Measurements from ENCODE around the gene SPTLC2. TPM values are rescaled to one million over a fixed set of nuclear protein-coding genes. Genes with fewer than 3 reads are reported as not detected.

SPTLC2 gene
- total RNA-seq, 4 donors from 2014 or later, result 14.5 to 51.3 (median 35.8) TPM

DNA sequence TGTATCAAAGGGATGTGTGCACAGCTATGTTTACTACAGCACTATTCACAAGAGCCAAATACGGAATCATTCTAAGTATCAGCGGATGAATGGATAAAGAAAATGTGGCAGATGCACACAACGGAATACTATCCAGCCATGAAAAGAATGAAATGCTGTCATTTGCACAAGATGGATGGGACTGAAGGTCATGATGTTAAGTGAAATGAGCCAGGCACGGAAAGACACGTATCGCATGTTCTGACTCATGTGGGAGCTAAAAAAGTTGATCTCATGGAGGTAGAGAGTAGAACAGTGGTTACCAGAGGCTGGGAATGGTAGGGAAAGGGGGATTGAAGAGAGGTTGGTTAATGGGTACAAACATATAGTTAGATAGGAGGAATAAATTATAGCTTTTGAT, 91.9 kb downstream of the SPTLC2 start:
- Histone ChIP-seq H3K27me3 (no peaks in the 10 kb centered on the region), H3K4me3 (no peak overlapping the region), H3K4me1 (no peaks in the 10 kb centered on the region), H3K36me3 (peaks cover 0 to 17% (median 6%) of the 10 kb centered on the region in 4 donors), H3K27ac (no peak overlapping the region), H3K9me3 (no peaks in the 10 kb centered on the region)
- in situ Hi-C loops (cut with MboI; ENCODE audit: low pct_ligation_motif_present in 1 of 4, low pct_unique_long_range_greater_than_20kb in 1 of 4, low sequenced_read_pairs in 3 of 4) (no loop called here), intact Hi-C loops (cut with DNase I; ENCODE audit: low total_unique reads) (no loop called here)
- WGBS, 2 donors (ENCODE audit: low coverage in 1 of 2), result 76 to 89% methylated on average over 6 of the region's 6 CpGs
- no peak for DNase-seq
- no peak for TF ChIP-seq EP300 (IDR thresholded peaks at IDR 0.05; ENCODE audit: low read depth)
- no peak for TF ChIP-seq POLR2A (IDR thresholded peaks at IDR 0.05)
- TF ChIP-seq POLR2AphosphoS5 (IDR thresholded peaks at IDR 0.05), result no peak
- TF ChIP-seq, protein P1, sequence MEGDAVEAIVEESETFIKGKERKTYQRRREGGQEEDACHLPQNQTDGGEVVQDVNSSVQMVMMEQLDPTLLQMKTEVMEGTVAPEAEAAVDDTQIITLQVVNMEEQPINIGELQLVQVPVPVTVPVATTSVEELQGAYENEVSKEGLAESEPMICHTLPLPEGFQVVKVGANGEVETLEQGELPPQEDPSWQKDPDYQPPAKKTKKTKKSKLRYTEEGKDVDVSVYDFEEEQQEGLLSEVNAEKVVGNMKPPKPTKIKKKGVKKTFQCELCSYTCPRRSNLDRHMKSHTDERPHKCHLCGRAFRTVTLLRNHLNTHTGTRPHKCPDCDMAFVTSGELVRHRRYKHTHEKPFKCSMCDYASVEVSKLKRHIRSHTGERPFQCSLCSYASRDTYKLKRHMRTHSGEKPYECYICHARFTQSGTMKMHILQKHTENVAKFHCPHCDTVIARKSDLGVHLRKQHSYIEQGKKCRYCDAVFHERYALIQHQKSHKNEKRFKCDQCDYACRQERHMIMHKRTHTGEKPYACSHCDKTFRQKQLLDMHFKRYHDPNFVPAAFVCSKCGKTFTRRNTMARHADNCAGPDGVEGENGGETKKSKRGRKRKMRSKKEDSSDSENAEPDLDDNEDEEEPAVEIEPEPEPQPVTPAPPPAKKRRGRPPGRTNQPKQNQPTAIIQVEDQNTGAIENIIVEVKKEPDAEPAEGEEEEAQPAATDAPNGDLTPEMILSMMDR (IDR thresholded peaks at IDR 0.05), result no peak

DNA sequence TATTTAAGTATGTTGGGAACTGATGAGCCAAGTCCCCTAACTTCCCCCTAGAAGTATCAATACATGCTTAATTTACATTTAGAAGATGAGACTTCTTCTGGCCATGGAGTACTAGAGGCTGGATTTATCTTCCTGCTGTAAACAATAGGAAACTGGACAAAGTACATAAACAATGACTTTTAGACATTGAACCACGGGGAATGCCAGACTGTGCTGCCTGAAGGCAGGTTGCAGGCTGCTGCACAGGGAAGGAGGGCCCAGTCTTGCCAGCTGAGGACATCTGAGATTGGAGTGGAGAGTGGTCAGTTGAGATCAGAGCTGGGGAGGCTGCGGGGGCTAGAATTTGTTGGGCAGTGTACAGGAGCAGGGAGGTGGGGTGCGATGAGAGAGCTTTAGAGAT, 93.3 kb downstream of the SPTLC2 start:
- no peak for DNase-seq
- no peaks in the 10 kb centered on the region for H3K27me3 ChIP-seq
- no peaks in the 10 kb centered on the region for H3K9me3 ChIP-seq
- TF ChIP-seq POLR2A (IDR thresholded peaks at IDR 0.05), result no peak
- WGBS, 2 donors (ENCODE audit: low coverage in 1 of 2), result 70 to 85% methylated on average over 2 to 3 of the region's 3 CpGs
- no peaks in the 10 kb centered on the region for H3K4me1 ChIP-seq
- no peak overlapping the region for H3K4me3 ChIP-seq
- intact Hi-C loops (cut with DNase I; ENCODE audit: low total_unique reads), result no loop called here
- H3K27ac ChIP-seq, result no peak overlapping the region
- in situ Hi-C loops (cut with MboI; ENCODE audit: low pct_ligation_motif_present in 1 of 4, low pct_unique_long_range_greater_than_20kb in 1 of 4, low sequenced_read_pairs in 3 of 4), result no loop called here
- H3K36me3 ChIP-seq, result peaks cover 0 to 20% (median 7%) of the 10 kb centered on the region in 4 donors

DNA sequence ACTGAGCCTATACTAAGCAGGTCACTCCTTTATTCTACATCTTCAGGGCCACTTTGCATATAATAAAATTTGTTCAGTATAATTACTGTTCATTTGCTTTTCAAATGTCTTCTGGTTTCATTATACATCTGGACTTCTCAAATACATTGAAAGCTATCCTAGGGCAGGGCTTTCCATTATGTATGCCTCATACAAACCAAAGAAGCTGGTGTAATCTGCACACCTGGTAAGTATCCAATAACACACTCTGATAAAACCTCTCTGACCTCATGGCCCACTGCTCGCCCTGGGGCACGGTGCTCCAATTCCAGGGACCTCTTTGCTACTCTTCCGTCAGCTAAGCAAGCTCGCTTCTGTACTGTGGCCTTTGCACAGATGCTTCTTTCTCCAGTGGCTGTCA, 95.9 kb downstream of the SPTLC2 start:
- H3K4me3 ChIP-seq, result no peak overlapping the region
- WGBS, 2 donors (ENCODE audit: low coverage in 1 of 2), result 94% methylated on average over 4 of the region's 4 CpGs; no CpG with 5 or more reads in 1 of the 2 donors
- no peak for TF ChIP-seq POLR2A (IDR thresholded peaks at IDR 0.05)
- TF ChIP-seq, protein P1 (IDR thresholded peaks at IDR 0.05), result no peak
- TF ChIP-seq EP300 (IDR thresholded peaks at IDR 0.05; ENCODE audit: low read depth), result no peak
- TF ChIP-seq POLR2AphosphoS5 (IDR thresholded peaks at IDR 0.05), result no peak
- no peaks in the 10 kb centered on the region for H3K4me1 ChIP-seq
- no peaks in the 10 kb centered on the region for H3K9me3 ChIP-seq
- peaks cover 0 to 32% (median 15%) of the 10 kb centered on the region in 4 donors for H3K36me3 ChIP-seq
- no peak for DNase-seq
- H3K27ac ChIP-seq, result no peak overlapping the region
- in situ Hi-C loops (cut with MboI; ENCODE audit: low pct_ligation_motif_present in 1 of 4, low pct_unique_long_range_greater_than_20kb in 1 of 4, low sequenced_read_pairs in 3 of 4) (no loop called here), intact Hi-C loops (cut with DNase I; ENCODE audit: low total_unique reads) (no loop called here)
- H3K27me3 ChIP-seq, result no peaks in the 10 kb centered on the region

DNA sequence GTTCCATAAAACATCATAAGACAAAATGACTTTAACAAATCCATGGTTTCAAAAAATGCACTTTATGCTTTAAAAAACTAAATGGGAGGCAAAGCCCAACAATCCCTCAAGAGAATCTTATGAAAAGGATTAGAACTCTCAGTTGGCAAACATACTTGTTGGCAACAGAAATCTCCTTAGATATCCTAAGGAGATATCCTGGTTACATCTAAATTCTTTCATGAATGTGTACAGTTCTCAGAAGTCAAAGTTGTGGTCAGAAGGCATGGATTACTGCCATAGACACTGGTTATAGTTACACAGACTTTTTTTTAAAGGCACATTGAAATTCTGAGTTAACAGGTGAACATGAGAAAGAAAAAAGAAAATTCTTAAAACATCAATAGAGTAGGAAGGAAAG, 100.3 kb downstream of the SPTLC2 start:
- no peak overlapping the region for H3K27ac ChIP-seq
- H3K9me3 ChIP-seq, result no peaks in the 10 kb centered on the region
- no peak for DNase-seq
- no peaks in the 10 kb centered on the region for H3K4me1 ChIP-seq
- intact Hi-C loops (cut with DNase I; ENCODE audit: low total_unique reads) (loop anchor here (5.0 kb wide), 1 partner anchor 1134 kb away; no protein-coding TSS in a partner anchor), in situ Hi-C loops (cut with MboI; ENCODE audit: low pct_ligation_motif_present in 1 of 4, low pct_unique_long_range_greater_than_20kb in 1 of 4, low sequenced_read_pairs in 3 of 4) (no loop called here)
- TF ChIP-seq EP300 (IDR thresholded peaks at IDR 0.05; ENCODE audit: low read depth) (no peak), POLR2A (IDR thresholded peaks at IDR 0.05) (no peak), POLR2AphosphoS5 (IDR thresholded peaks at IDR 0.05) (no peak)
- TF ChIP-seq, protein P1 (IDR thresholded peaks at IDR 0.05), result no peak
- no peaks in the 10 kb centered on the region for H3K27me3 ChIP-seq
- no peak overlapping the region for H3K4me3 ChIP-seq
- H3K36me3 ChIP-seq, result peaks cover 0 to 42% (median 20%) of the 10 kb centered on the region in 4 donors

DNA sequence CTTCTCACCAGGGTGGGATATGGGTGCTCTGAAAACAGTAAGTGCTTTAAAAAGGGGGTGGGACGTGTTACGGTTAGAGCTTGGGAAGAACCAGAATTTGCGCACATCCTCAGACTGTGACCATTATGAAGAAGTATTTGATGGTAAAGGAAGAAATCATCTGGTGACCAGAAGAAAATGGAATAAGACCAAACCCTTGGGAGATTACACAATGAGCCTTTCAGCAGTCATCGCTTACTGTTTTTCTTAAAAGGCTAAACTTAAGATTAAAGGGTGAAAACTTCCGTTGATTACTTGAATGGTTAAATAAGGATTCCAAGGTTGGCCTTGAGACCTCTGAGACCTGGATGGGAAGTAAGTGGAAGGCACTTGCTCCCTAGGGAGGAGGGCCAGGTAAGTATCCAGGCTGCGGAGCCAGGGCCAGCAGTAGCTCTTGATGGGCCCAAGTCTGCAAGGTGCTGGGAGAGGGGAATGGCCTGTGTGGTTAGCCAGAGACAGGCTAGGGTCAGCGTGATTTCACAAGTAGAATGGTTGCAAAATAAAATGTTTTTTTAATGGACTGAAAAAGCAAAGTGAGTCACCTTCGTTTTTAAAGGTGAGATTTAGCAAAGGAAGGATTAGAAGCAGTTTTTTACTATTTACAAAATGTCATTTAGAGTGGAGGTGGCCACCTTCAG, 104.8 kb downstream of the SPTLC2 start:
- Histone ChIP-seq H3K4me3 (no peak overlapping the region), H3K9me3 (no peaks in the 10 kb centered on the region), H3K27me3 (no peaks in the 10 kb centered on the region), H3K27ac (no peak overlapping the region), H3K36me3 (peaks cover 0 to 27% (median 8%) of the 10 kb centered on the region in 4 donors), H3K4me1 (no peaks in the 10 kb centered on the region)
- 92 to 93% methylated on average over 6 to 8 of the region's 8 CpGs for WGBS, 2 donors (ENCODE audit: low coverage in 1 of 2)
- no peak for DNase-seq
- in situ Hi-C loops (cut with MboI; ENCODE audit: low pct_ligation_motif_present in 1 of 4, low pct_unique_long_range_greater_than_20kb in 1 of 4, low sequenced_read_pairs in 3 of 4), result no loop called here
- intact Hi-C loops (cut with DNase I; ENCODE audit: low total_unique reads), result no loop called here
- TF ChIP-seq POLR2AphosphoS5 (IDR thresholded peaks at IDR 0.05) (no peak), EP300 (IDR thresholded peaks at IDR 0.05; ENCODE audit: low read depth) (no peak), POLR2A (IDR thresholded peaks at IDR 0.05) (no peak)
- TF ChIP-seq, protein P1 (IDR thresholded peaks at IDR 0.05), result no peak
